Effector CD8-positive, alpha-beta T cell (primary cell): ENCODE results near the gene ACVR2A.

Experiments used
- DNase-seq: peaks from one replicate; lab custom pipeline; 2025; lab: John Stamatoyannopoulos, UW

ACVR2A gene

DNA sequence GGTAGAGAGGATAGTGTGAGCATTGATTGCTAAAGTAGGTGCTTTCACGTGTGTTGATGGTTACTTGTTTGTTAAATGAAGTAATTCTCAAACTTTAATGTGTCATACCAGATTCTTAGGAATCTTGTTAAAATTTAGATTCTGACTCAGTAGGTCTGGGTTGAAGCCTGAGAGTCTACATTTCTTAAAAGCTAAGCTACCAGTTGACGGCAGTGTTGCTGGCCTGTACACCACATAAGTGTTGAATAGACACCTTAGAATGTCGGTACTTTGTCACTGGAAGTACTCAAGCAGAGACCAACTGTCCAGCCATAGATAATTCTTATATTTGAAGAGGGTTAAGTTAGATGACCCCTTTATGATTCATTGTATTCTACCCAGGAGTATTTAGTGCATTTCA, 79.8 kb downstream of the ACVR2A start:
- no peak for DNase-seq

DNA sequence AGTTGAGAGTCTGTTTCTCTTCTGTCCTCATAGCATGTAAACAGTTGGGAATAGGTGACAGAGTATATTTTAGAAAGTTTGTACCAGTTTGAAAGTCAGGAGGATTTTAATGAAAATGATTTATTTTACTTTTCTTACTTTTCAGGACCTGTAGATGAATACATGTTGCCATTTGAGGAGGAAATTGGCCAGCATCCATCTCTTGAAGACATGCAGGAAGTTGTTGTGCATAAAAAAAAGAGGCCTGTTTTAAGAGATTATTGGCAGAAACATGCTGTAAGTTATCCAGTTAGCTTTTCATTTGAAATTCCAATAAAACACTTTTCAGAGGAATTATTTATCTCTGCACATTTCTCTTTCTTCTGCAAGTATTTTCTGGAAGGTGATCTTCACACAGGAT, 81.1 kb downstream of the ACVR2A start:
- DNase-seq, result no peak

DNA sequence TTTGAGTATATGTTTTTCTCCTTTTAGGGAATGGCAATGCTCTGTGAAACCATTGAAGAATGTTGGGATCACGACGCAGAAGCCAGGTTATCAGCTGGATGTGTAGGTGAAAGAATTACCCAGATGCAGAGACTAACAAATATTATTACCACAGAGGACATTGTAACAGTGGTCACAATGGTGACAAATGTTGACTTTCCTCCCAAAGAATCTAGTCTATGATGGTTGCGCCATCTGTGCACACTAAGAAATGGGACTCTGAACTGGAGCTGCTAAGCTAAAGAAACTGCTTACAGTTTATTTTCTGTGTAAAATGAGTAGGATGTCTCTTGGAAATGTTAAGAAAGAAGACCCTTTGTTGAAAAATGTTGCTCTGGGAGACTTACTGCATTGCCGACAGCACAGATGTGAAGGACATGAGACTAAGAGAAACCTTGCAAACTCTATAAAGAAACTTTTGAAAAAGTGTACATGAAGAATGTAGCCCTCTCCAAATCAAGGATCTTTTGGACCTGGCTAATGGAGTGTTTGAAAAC, 82.3 kb downstream of the ACVR2A start:
- DNase-seq, result no peak

DNA sequence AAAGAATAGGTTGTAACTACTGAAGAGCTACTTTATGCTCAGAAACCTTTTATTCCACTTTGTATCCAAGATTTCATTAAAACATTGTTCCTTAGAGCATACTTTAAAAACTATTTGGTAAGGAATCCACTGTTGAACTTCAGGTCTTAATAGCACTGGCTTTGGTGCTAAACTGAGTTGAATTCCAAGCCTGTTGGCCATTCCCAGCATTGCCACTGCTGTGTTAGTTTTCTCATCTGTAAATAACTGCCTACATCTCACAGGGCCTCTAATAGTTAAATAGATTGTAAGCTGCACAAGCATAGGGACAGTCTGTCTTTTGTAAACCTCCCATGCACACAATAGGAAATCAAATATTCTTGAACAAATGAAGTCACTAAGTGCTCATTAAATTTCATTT, 89.1 kb downstream of the ACVR2A start:
- no peak for DNase-seq

DNA sequence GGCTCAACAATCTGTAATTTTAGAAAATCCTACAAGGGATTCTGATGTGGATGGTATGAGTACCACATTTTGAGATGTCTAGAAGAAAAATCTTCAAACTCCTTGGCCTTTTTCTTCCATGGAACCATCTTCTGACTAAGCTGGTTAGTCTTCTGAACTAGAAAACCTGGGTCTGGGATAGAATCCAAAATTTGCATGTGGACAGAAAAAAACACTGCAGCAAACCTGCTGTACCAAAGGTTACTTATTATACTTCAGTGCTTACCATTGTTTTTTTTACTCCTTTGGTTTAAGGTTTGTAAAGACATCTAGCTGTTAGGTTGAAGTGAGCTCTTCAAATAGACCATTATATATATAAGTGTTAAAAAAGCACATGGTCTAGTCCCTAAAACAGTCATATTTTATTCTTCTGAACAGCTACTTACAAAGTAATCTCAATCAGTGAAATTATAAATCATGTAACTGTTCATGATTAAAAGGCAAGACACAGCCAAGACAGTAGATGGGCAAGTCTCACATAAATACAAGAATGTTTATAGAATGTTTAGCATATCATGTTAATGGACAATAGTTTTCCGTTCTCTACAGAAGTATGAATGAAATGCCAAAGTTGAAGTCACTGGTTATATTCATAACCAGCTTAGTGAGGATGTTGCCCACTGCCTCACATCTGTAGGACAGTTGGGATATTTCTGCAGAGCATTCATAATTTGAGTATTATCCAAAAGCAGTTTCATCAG, 90.2 kb downstream of the ACVR2A start:
- no peak for DNase-seq

DNA sequence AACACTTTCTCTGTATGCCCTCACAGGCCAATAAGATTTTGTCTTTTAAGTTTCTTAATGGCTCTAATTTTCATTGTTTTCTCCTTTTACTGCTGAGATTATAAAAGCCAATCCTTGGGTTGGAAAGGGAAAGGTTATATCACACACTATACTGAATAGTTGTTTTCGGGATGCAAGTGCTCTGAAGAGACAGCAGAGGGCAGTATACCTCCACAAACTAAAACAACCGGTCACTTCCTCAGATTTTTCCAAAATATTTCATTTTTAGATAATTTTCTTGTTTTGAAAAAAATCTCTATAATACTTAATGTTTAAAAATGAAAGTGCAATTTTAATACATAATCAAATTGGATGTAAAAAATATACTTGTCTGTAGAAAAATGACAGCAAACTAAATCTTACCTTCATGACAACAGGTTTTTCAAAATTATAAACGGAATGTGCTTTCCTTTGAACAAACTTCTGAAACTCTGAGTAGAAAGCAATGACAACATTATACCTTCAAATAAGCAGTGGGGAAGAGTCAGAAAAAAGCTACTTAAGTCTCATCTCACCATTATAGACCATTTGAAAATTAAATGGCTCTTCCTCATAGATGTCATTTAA, 93.0 kb downstream of the ACVR2A start:
- DNase-seq, result no peak

DNA sequence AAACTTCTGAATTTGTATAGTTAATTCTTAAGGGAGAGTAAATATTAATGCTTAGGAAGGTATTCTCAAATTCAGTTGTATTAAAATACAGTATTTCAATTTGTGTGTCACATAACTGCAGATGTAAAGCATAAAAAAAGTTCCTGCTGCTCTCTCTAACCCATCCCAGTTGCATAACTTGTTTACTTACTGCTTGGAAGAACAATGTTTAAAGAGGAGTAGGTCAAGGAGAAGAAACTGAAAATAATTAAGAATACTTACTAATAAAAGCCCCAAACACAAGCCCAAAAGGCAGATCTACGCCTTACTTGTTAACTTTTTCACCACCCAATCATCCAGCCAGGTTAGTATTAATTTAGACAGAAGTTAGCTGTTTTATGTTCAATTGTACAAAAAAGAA, 94.5 kb downstream of the ACVR2A start:
- DNase-seq, result no peak

DNA sequence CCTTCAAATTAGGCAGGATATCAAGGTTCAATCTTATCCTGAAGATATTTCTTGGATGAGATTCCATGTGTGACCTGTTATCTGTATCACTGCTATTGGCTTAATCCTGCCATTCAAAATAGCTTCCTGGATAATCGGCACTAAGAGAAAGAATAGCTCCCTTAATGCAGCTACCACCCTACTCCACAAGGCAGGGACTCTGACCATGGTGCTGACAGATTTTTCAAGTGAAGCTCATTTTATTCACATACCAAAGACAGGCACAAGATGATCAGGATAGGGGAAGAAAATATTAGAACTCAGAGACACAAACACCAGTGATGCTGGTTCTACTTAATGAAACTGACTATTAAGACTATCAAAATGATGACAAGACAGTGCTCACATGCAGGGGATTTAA, 100.8 kb downstream of the ACVR2A start:
- no peak for DNase-seq

DNA sequence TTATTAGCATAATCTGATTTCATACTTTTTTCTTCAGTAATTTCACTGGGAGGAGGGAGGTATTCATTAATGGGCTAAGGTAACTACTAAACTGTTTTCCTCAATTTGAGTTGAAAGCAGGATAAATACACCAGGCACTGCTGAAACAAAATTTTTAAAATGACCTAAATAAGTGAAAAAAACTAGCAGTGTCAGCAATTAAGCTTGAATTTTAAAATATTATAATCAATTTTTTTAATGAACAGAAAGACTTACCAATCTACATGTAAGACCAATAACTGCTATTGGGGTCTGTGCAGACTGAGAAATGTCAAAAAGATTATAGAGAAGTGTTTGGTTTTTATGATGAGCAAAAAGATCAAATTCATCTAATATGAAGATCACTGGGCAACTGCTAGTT, 107.3 kb downstream of the ACVR2A start:
- no peak for DNase-seq

DNA sequence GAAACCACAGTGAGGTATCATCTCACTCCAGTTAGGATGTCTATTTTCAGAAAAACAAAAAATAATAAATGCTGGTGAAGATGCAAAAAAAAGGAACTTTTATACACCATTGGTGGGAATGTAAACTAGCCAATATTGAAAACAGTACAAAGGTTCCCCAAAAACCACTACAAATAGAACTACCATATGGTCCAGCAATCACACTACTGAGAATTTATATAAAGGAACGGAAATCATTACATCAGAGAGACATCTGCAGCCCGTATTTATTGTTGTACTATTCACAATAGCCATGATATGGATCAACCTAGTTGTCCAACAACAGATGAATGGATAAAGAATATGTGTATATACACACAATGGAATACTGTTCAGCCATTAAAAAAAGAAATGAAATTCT, 123.7 kb downstream of the ACVR2A start:
- DNase-seq, result no peak

DNA sequence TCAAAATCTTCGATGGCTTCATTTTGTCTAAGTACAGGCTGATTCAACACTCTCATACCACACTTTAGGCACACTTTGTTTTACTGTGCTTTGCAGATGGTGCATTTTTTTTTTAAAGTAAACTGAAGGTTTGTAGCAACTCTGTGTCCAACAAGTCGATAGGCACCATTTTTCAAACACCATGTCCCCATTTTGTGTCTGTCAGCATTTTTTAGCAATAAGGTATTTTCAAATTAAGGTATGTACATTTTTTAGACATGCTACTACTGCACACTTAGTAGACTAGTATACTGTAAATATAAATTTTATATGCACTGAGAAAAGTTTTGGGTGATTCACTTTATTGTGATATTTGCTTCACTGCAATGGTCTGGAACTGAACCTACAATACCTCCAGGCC, 131.3 kb downstream of the ACVR2A start:
- no peak for DNase-seq

DNA sequence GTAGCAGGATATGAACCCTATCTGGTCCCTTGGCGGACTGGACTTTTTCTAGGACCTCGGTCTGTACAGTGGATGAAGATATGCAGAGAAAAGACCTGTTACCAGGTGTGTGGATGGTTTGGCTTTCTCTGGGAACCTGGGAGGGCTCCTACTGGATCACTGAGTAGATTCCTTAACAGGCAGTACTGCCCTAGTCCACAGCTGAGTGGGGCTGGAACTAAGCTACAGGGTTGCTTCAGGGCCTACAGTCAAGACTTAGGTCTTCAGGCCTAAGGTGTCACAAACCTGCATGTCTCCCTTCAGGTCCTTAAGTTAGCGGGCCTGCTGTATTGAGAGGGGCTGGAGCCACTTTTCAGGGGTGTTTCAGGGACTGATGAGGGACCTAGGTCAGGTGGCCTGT, 132.8 kb downstream of the ACVR2A start:
- DNase-seq, result no peak
